Transverse colon (tissue), 4 donors: Measurements from ENCODE around the gene ZNF496.

Experiments
- POLR2AphosphoS5 ChIP-seq, 3 donors: sonication (generic); formaldehyde crosslinking; IDR thresholded peaks; one replicate each; pipeline ENCODE4 v1.6.1; 2016; ENCODE audit warnings: antibody characterized with exemption in 3 of 3
- TF ChIP-seq, protein P1 (sequence below), 5 experiments: fragments of 200-600 bp in 3 of 5; fragments of 450-650 bp in 2 of 5; sonication (generic) in 3 of 5; IDR thresholded peaks; 1 replicate in 2 of 5; 2 replicates in 3 of 5; pipeline ENCODE4 v1.5.1; 2016 to 2017; ENCODE audit warnings: antibody characterized with exemption in 5 of 5, inconsistent platforms in 3 of 5, mild to moderate bottlenecking in 2 of 5, moderate library complexity in 1 of 5

DNA sequence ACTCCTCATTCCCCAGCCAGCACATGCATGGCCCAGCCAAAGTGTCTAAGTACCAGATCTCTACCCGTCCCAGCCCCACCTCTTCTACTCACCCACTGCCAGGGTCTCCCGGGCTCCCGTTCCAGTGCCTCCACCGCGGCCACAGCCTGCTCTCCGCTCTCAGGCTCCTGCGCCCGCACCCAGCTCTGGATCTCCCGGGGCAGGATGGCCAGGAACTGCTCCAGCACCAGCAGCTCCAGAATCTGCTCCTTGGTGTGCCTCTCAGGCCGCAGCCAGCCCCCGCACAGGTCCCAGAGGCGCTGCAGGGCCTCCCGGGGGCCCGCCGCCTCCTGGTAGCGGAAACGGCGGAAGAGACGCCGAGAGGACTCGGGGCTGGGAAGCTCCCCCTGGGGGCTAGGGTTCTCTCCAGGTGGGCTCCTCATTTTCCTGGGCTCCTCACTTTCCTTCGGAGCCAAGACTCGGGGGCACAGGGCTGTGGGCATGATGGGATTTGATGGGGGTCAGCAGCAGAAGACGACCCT is 2.5 kb downstream of the ZNF496 start:
- TF ChIP-seq, protein P1, sequence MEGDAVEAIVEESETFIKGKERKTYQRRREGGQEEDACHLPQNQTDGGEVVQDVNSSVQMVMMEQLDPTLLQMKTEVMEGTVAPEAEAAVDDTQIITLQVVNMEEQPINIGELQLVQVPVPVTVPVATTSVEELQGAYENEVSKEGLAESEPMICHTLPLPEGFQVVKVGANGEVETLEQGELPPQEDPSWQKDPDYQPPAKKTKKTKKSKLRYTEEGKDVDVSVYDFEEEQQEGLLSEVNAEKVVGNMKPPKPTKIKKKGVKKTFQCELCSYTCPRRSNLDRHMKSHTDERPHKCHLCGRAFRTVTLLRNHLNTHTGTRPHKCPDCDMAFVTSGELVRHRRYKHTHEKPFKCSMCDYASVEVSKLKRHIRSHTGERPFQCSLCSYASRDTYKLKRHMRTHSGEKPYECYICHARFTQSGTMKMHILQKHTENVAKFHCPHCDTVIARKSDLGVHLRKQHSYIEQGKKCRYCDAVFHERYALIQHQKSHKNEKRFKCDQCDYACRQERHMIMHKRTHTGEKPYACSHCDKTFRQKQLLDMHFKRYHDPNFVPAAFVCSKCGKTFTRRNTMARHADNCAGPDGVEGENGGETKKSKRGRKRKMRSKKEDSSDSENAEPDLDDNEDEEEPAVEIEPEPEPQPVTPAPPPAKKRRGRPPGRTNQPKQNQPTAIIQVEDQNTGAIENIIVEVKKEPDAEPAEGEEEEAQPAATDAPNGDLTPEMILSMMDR (IDR thresholded peaks at IDR 0.05), result no peak
- TF ChIP-seq POLR2AphosphoS5 (IDR thresholded peaks at IDR 0.05), result no peak
